IPS-15b (cell line): Measurements from ENCODE around the gene OSBPL1A.

Experiments used
- H3K27me3 ChIP-seq: one replicate; pipeline ENCODE4 v1.6.1; 2013; ENCODE audit warnings: low read length; ENCODE audit not compliant: control insufficient read depth, insufficient read depth
- H3K36me3 ChIP-seq: one replicate; pipeline ENCODE4 v1.6.1; 2013; ENCODE audit warnings: low read length; ENCODE audit not compliant: control insufficient read depth, insufficient read depth
- H3K4me1 ChIP-seq: one replicate; pipeline ENCODE4 v1.6.1; 2013; ENCODE audit warnings: mild to moderate bottlenecking, low read length; ENCODE audit not compliant: control insufficient read depth, insufficient read depth
- H3K4me3 ChIP-seq: one replicate; pipeline ENCODE4 v1.5.1; 2013; ENCODE audit warnings: low read depth, low read length
- H3K9ac ChIP-seq: one replicate; pipeline ENCODE4 v1.6.1; 2013; ENCODE audit warnings: low read depth, mild to moderate bottlenecking, low read length
- H3K9me3 ChIP-seq: one replicate; pipeline ENCODE4 v1.6.1; 2013; ENCODE audit warnings: mild to moderate bottlenecking, low read length; ENCODE audit not compliant: control insufficient read depth, insufficient read depth

OSBPL1A gene

GRCh38 chr18:24421831-24422230 lies 24.2 kb upstream of the OSBPL1A start:
- no peaks in the 10 kb centered on the region for H3K36me3 ChIP-seq
- no peak overlapping the region for H3K4me3 ChIP-seq
- no peak overlapping the region for H3K9ac ChIP-seq
- no peaks in the 10 kb centered on the region for H3K9me3 ChIP-seq
- peaks cover 3% of the 10 kb centered on the region for H3K27me3 ChIP-seq
- H3K4me1 ChIP-seq = peaks cover 4% of the 10 kb centered on the region

GRCh38 chr18:24420551-24420950 lies 22.9 kb upstream of the OSBPL1A start:
- peaks cover 3% of the 10 kb centered on the region for H3K27me3 ChIP-seq
- peaks cover 1% of the 10 kb centered on the region for H3K4me1 ChIP-seq
- H3K4me3 ChIP-seq = no peak overlapping the region
- H3K9ac ChIP-seq = no peak overlapping the region
- H3K9me3 ChIP-seq = no peaks in the 10 kb centered on the region
- no peaks in the 10 kb centered on the region for H3K36me3 ChIP-seq

- no peaks in the 10 kb centered on the region for H3K36me3 ChIP-seq
- no peaks in the 10 kb centered on the region for H3K4me1 ChIP-seq
- H3K9me3 ChIP-seq = no peaks in the 10 kb centered on the region
- H3K27me3 ChIP-seq = no peaks in the 10 kb centered on the region
- H3K9ac ChIP-seq = no peak overlapping the region
- H3K4me3 ChIP-seq = no peak overlapping the region
Measured at GRCh38 chr18:24417480-24417879, 19.9 kb upstream of the OSBPL1A start.

GRCh38 chr18:24414349-24415003 lies 16.9 kb upstream of the OSBPL1A start:
- Histone ChIP-seq H3K4me1 (no peaks in the 10 kb centered on the region), H3K4me3 (no peak overlapping the region), H3K27me3 (no peaks in the 10 kb centered on the region), H3K9ac (no peak overlapping the region), H3K9me3 (no peaks in the 10 kb centered on the region), H3K36me3 (no peaks in the 10 kb centered on the region)

GRCh38 chr18:24413148-24413547 lies 15.5 kb upstream of the OSBPL1A start:
- H3K9me3 ChIP-seq = no peaks in the 10 kb centered on the region
- H3K36me3 ChIP-seq = no peaks in the 10 kb centered on the region
- H3K4me1 ChIP-seq = no peaks in the 10 kb centered on the region
- H3K9ac ChIP-seq = no peak overlapping the region
- H3K4me3 ChIP-seq = no peak overlapping the region
- no peaks in the 10 kb centered on the region for H3K27me3 ChIP-seq

- no peaks in the 10 kb centered on the region for H3K27me3 ChIP-seq
- H3K4me3 ChIP-seq = no peak overlapping the region
- H3K36me3 ChIP-seq = no peaks in the 10 kb centered on the region
- H3K4me1 ChIP-seq = no peaks in the 10 kb centered on the region
- H3K9ac ChIP-seq = no peak overlapping the region
- H3K9me3 ChIP-seq = no peaks in the 10 kb centered on the region
Measured at GRCh38 chr18:24408496-24408895, 10.9 kb upstream of the OSBPL1A start.

GRCh38 chr18:24404591-24404990 lies 7.0 kb upstream of the OSBPL1A start:
- no peaks in the 10 kb centered on the region for H3K36me3 ChIP-seq

GRCh38 chr18:24403076-24403475 lies 5.5 kb upstream of the OSBPL1A start:
- Histone ChIP-seq H3K4me3 (no peak overlapping the region), H3K36me3 (no peaks in the 10 kb centered on the region), H3K4me1 (peaks cover 24% of the 10 kb centered on the region), H3K9ac (no peak overlapping the region), H3K27me3 (no peaks in the 10 kb centered on the region), H3K9me3 (no peaks in the 10 kb centered on the region)

More at GRCh38 chr18:24404591-24404990, 7.0 kb upstream of the OSBPL1A start:
- Histone ChIP-seq H3K27me3 (no peaks in the 10 kb centered on the region), H3K4me3 (no peak overlapping the region), H3K9me3 (no peaks in the 10 kb centered on the region), H3K4me1 (peaks cover 15% of the 10 kb centered on the region), H3K9ac (no peak overlapping the region)

GRCh38 chr18:24402209-24402785 lies 4.7 kb upstream of the OSBPL1A start:
- no peaks in the 10 kb centered on the region for H3K36me3 ChIP-seq
- H3K9me3 ChIP-seq = no peaks in the 10 kb centered on the region
- no peaks in the 10 kb centered on the region for H3K27me3 ChIP-seq
- peaks cover 24% of the 10 kb centered on the region for H3K4me1 ChIP-seq
- no peak overlapping the region for H3K4me3 ChIP-seq
- H3K9ac ChIP-seq = no peak overlapping the region

- H3K9ac ChIP-seq = no peak overlapping the region
- H3K36me3 ChIP-seq = no peaks in the 10 kb centered on the region
- H3K4me3 ChIP-seq = no peak overlapping the region
- H3K4me1 ChIP-seq = peaks cover 24% of the 10 kb centered on the region
- H3K9me3 ChIP-seq = no peaks in the 10 kb centered on the region
- no peaks in the 10 kb centered on the region for H3K27me3 ChIP-seq
Measured at GRCh38 chr18:24400587-24400986, 3.0 kb upstream of the OSBPL1A start.

- H3K4me3 ChIP-seq = peak overlapping the region; percentile 78
- H3K9ac ChIP-seq = peak overlapping the region; percentile 57
Measured at GRCh38 chr18:24398540-24398939, 916 bp upstream of the OSBPL1A start.

GRCh38 chr18:24397131-24397693 lies 412 bp downstream of the OSBPL1A start:
- Histone ChIP-seq H3K27me3 (no peaks in the 10 kb centered on the region), H3K4me3 (peak overlapping the region; percentile 99), H3K9ac (peak overlapping the region; percentile 91), H3K36me3 (no peaks in the 10 kb centered on the region), H3K4me1 (peaks cover 28% of the 10 kb centered on the region), H3K9me3 (no peaks in the 10 kb centered on the region)

More at GRCh38 chr18:24398540-24398939, 916 bp upstream of the OSBPL1A start:
- H3K4me1 ChIP-seq = peaks cover 29% of the 10 kb centered on the region
- no peaks in the 10 kb centered on the region for H3K27me3 ChIP-seq
- no peaks in the 10 kb centered on the region for H3K9me3 ChIP-seq
- no peaks in the 10 kb centered on the region for H3K36me3 ChIP-seq
